Raji (cell line): Measurements from ENCODE around the gene KCNMA1.

Experiments
- POLR2A ChIP-seq: IDR thresholded peaks from 2 replicates; pipeline ENCODE4 v1.6.1; 2011; ENCODE audit warnings: low read depth, low read length, control low read depth; ENCODE audit not compliant: insufficient read depth

Gene KCNMA1

DNA sequence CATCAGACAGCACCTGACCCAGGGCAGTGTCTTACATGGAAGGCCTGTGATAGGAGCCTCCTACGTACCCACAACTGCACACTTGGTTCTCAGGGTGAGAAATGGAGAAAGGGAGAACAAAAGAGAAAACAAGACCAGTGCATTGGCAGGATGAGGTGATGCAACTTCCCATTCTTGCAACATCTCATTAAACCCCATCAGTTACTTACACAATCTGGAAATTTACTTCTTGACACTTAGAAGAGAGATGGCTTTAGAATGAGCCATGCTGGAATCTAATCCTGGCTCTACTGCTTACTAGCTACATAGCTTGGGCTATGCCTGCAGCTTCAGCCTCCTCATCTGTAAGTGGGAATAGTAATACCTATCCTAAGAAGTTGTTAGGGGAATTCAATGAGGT is 391.7 kb downstream of the KCNMA1 start:
- TF ChIP-seq POLR2A: no peak

DNA sequence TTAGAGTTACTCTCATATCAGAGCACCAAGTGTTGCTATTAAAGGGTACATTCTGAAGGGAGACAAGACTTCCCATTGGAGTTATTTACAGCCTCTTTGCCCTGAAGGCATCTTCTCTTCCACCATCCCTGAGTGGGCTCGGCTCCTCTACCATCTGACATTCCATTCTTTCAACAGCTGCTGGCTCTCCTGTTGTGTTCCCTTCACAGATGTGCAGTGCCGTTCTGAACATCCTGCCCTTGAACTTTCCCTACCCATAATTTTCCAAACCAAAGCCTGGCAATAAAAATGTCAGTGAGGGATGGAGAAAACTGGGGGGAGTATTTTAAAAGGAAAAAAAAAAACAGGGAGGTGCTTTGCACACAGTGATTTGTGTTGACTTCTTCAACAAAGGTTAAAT is 392.9 kb downstream of the KCNMA1 start:
- TF ChIP-seq POLR2A: no peak

DNA sequence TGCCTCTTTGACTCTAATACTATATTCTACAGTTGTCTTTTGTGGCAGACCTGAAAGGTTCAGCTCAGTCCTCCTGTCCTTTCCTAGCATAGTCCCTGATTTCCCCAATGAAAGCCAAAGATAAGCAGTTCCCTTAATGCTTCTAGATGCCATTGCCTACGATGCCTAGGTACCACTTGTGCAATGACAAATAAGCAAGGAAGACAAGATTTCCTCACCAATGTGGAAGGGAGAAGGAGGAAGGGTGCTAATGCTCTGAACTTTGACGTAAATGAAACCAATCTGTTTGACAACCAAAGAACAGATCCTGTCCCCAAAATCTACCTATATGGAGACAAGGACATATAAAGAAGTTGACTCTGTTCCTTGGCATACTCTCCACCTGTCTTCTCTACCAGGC is 393.3 kb downstream of the KCNMA1 start:
- no peak for TF ChIP-seq POLR2A

DNA sequence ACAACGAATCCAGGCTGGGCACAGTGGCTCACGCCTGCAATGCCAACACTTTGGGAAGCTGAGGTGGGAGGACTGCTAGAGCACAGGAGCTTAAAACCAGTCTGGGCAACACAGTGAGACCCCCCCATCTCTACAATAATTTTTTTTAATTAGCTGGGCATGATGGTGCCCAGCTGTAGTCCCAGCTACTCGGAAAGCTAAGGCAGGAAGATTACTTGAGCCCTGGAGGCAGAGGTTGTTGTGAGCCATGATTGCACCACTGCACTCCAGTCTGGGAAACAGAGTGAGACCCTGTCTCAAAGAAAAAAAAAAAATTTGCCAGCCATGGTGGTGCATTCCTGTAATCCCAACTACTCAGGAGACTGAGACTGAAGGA is 396.3 kb downstream of the KCNMA1 start:
- TF ChIP-seq POLR2A: no peak

- TF ChIP-seq POLR2A: no peak
Measured at GRCh38 chr10:77240706-77241349, 396.8 kb downstream of the KCNMA1 start.

- no peak for TF ChIP-seq POLR2A
Measured at GRCh38 chr10:77240041-77240652, 397.5 kb downstream of the KCNMA1 start.

- no peak for TF ChIP-seq POLR2A
Measured at GRCh38 chr10:77237120-77237519, 400.5 kb downstream of the KCNMA1 start.

DNA sequence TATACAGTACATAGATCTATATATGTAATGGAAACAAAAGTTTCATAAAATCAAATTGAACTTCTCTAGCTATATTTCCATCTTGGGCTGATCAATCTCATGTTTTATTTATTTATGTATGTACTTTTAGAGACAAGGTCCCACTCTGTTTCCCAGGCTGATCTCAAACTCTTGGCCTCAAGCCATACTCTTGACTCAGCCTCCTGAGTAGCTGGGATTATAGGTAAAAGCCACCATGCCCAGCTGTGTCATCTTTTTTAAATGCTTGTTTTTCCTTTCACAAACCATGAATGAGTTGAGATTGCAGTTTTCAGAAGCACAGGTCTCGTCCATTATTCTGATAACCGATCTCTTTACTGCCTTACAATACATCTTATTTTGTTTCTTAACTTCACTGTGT is 400.9 kb downstream of the KCNMA1 start:
- no peak for TF ChIP-seq POLR2A

GRCh38 chr10:77236029-77236428 is 401.6 kb downstream of the KCNMA1 start:
- TF ChIP-seq POLR2A: no peak

GRCh38 chr10:77234599-77234998 is 403.0 kb downstream of the KCNMA1 start:
- no peak for TF ChIP-seq POLR2A

- no peak for TF ChIP-seq POLR2A
Measured at GRCh38 chr10:77233466-77233865, 404.1 kb downstream of the KCNMA1 start.

DNA sequence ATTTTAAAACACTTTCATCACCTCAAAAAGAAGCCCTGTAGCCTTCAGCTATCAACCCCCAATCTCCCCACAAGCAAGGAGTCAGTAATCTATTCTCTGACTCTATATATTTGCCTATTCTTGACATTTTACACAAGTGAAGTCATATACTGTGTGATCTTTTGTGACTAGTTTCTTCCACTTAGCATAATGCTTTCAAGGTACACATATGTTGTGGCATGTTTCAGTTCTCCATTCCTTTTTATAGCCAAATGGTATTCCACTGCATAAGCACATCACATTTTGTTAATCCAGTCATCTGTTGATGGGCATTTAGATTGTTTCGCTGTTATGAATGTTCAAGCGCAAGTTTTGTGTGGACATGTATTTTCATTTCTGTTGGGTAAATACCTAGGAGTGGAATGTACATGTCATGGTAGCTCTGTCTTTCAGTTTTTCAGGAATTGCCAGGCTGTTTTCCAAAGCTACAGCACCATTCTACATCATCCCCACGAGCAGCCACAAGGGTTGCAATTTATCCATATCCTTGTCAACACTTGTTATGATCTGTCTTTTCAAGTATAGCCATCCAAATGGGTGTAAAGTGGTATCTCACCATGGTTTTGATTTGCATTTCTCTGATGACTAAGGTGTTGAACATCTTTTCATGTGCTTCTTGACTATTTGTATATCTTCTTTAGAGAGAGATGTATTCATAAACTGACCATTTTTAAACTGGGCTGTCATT is 405.6 kb downstream of the KCNMA1 start:
- TF ChIP-seq POLR2A: no peak

GRCh38 chr10:77231375-77231774 is 406.2 kb downstream of the KCNMA1 start:
- TF ChIP-seq POLR2A: no peak

DNA sequence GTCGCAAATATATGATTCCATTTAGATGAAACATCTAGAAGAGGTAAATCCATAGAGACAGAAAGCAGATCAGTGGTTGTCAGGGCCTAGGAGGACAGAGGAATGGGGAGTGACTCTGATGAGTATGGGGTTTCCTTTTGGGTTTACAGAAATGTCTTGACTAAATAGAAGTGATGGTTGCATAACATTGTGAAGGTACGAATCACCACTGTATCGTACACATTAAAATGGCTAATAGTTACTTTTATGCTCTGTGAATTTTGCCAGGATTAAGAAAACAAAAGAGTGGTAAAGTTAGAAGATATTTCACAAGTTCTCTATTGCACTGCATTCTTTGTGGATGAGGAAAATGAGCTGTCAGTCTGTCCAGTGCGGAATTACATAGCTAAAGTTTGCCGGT is 407.4 kb downstream of the KCNMA1 start:
- no peak for TF ChIP-seq POLR2A

- TF ChIP-seq POLR2A: no peak
Measured at GRCh38 chr10:77229704-77230103, 407.9 kb downstream of the KCNMA1 start.

DNA sequence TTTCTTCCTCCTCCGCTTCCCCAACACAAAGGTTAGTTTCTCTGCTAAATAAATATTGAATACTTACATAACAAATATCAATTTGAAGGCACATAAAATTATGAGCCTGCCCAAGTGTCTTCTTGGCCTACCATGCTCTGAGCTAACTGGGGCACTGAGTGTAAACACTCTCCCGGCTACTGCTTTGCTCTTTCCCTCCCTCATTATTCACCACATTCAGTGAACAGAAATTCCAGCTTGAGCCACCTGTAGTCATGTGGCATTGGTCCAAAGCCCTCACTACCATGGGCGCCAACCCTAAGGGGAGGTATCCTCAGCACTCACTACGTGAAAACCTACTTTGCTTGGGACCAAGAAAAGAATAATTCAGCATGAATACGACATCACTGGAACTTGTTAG is 409.0 kb downstream of the KCNMA1 start:
- no peak for TF ChIP-seq POLR2A
